Left lobe of liver (tissue), 2 donors: ENCODE measurements around the gene MYADML2. TPM values are rescaled to one million over a fixed set of nuclear protein-coding genes. Genes with fewer than 3 reads are reported as not detected.
A peak's percentile ranks its signal among the peaks of the same experiment; 100 is the strongest.
"Not testable (repeated sequence)": the region's sequence is repeated elsewhere in the genome, so short reads cannot be mapped to it uniquely, and the experiment has no call there.

Source experiments
- ATAC-seq: fragments of 200-7000 bp; cut with Tn5 transposase; one replicate; pipeline ENCODE4 v1.9.1; 2020; ENCODE audit warnings: mild to moderate bottlenecking, moderate library complexity
- DNase-seq: peaks from one replicate; pipeline ENCODE4 v3.0.0-alpha.2; 2020; ENCODE audit warnings: low spot score
- total RNA-seq: library from RNA; stranded (reverse); gene quantifications from one replicate; pipeline ENCODE4 v1.2.1, GENCODE V29; 2021
- donor health status: DM: no; HTN: no; CAD: no; lungs with moderate emphysema.
- donor health status: DM: no; HTN: yes; CAD: no.

MYADML2 gene
- total RNA-seq = not detected

- ATAC-seq (no peak), DNase-seq (no peak)
These were observed at the start of gene MYADML2 for GRCh38 chr17:81947189-81947588. TSS of gene MYADML2 (minus strand) at chr17:81947233. CDS start at chr17:81941741, 5,492 bp downstream.

GRCh38 chr17:81996232-81996756 lies 49.3 kb upstream of the MYADML2 start:
- no peak for ATAC-seq
- no peak for DNase-seq

- no peak for DNase-seq
These were observed 48.6 kb upstream of the MYADML2 start for GRCh38 chr17:81995463-81996231.

GRCh38 chr17:81994593-81995462 lies 47.8 kb upstream of the MYADML2 start:
- no peak for ATAC-seq
- DNase-seq = no peak

More at GRCh38 chr17:81995463-81996231, 48.6 kb upstream of the MYADML2 start:
- ATAC-seq = no peak

GRCh38 chr17:81993729-81994592 lies 46.9 kb upstream of the MYADML2 start:
- DNase-seq = no peak
- ATAC-seq = no peak

- no peak for ATAC-seq
- DNase-seq = no peak
These were observed 45.5 kb upstream of the MYADML2 start for GRCh38 chr17:81992306-81993102.

GRCh38 chr17:81991684-81992305 lies 44.8 kb upstream of the MYADML2 start:
- DNase-seq (peak; percentile 94), ATAC-seq (peak; percentile 91)

GRCh38 chr17:81990836-81991683 lies 44.0 kb upstream of the MYADML2 start:
- DNase-seq (no peak), ATAC-seq (no peak)

- ATAC-seq = no peak
- DNase-seq = no peak
These were observed 40.2 kb upstream of the MYADML2 start for GRCh38 chr17:81987161-81987770.

GRCh38 chr17:81986606-81987005 lies 39.6 kb upstream of the MYADML2 start:
- no peak for ATAC-seq
- DNase-seq = no peak

GRCh38 chr17:81984773-81985410 lies 37.9 kb upstream of the MYADML2 start:
- DNase-seq = no peak

GRCh38 chr17:81983639-81984373 lies 36.8 kb upstream of the MYADML2 start:
- ATAC-seq (no peak), DNase-seq (no peak)

More at GRCh38 chr17:81984773-81985410, 37.9 kb upstream of the MYADML2 start:
- no peak for ATAC-seq

GRCh38 chr17:81983011-81983638 lies 36.1 kb upstream of the MYADML2 start:
- ATAC-seq (no peak), DNase-seq (no peak)

GRCh38 chr17:81981511-81981910 lies 34.5 kb upstream of the MYADML2 start:
- not testable (repeated sequence) for DNase-seq, ATAC-seq

- no peak for DNase-seq
- ATAC-seq = no peak
These were observed 33.8 kb upstream of the MYADML2 start for GRCh38 chr17:81980707-81981343.

GRCh38 chr17:81980122-81980521 lies 33.1 kb upstream of the MYADML2 start:
- DNase-seq (no peak), ATAC-seq (no peak)
